Stimulated activated CD8-positive, alpha-beta memory T cell treated with anti-CD3 and anti-CD28 coated beads, Interleukin-15, amount 100 ng/mL, for 48 hours (primary cell): ENCODE results near the gene TXNRD1.
"Not testable (repeated sequence)": the region's sequence is repeated elsewhere in the genome, so short reads cannot be mapped to it uniquely, and the experiment has no call there.

Experiments used
- DNase-seq, 2 donors: peaks; one replicate each; pipeline ENCODE4 v3.0.0-alpha.2; 2020; ENCODE audit warnings: low read depth in 2 of 2

TXNRD1 gene

GRCh38 chr12:104304261-104305009 lies 88.9 kb downstream of the TXNRD1 start:
- no peak for DNase-seq

DNA sequence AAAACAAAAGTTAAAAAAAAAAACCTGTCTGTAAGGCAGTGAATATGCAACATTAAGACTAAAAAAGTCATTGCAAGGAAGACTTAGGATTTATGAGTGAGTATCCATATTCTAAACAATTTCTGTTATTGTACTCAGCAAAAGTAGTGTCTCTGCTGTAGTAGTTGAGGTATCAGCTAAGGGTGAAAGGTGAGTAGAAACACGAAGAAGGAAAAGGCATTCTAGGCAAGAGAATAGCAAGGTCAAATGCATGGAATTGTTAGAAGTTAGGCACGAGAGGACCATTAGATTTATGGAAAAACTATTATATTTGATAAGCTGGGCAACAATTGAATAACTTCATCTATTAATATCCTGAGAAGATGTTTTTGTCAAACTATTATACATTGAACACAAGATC lies 89.8 kb downstream of the TXNRD1 start:
- DNase-seq = no peak

DNA sequence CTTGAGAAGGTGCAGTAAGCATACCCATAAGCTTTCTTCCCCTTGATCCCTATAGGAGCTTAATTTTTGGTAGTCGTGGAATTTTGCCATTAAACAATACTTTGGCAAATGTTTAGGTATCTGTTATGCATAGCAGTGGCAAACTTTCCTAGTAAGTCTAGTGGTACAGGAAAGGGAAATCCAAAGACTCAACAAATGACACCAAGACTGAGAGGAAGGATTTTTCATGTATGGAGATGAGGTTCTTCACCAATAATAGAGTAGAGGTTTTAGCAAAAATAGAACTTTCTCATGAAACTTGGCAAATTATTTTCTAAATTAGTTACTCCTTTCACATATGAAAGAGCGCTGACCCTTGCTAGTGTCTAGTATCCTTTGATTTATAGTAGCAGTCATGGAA lies 90.8 kb downstream of the TXNRD1 start:
- no peak for DNase-seq

- DNase-seq = no peak
Observed at GRCh38 chr12:104306943-104307654, 91.5 kb downstream of the TXNRD1 start.

DNA sequence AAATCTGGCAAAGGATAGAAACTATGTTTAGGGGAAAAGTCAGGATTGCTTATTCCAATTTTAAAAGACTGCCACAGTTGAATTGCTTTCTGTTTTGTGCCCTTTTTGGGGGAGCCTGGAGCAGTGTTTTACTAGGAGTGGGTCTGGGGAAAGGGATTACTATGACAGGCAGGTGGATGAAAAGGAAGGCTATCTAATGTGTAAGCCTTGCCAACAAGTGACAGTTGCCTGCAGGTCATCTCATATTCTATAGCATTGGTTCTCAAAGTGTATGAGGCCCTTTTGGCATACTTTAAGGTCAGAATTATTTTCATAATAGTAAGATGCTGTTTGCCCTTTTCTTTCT lies 92.0 kb downstream of the TXNRD1 start:
- no peak for DNase-seq

DNA sequence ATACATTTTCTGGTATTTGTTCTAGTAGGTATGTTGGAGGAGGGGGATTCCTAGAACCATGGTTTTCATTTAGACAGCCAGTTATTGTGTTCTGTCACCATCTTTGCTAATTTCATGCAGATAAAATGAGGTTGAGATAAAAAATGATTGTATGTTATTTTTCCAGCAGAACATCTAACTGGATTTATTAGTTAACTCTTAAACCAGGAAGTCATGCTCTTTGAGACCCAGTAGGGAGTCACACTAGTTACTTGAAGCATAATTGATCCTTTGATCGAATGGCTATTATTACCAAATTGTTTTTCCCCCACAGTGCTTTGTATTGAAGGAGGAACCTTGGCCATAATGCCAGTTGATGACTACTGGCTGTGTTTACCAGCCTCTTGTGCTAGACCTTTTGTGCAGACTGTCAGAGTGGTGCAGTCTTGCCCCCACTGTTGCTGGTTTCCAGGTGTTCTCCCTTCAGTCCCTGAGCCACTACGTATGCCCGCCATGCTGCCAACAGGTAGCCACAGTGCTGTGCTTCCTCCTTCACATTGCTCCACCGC lies 93.9 kb downstream of the TXNRD1 start:
- DNase-seq = no peak

DNA sequence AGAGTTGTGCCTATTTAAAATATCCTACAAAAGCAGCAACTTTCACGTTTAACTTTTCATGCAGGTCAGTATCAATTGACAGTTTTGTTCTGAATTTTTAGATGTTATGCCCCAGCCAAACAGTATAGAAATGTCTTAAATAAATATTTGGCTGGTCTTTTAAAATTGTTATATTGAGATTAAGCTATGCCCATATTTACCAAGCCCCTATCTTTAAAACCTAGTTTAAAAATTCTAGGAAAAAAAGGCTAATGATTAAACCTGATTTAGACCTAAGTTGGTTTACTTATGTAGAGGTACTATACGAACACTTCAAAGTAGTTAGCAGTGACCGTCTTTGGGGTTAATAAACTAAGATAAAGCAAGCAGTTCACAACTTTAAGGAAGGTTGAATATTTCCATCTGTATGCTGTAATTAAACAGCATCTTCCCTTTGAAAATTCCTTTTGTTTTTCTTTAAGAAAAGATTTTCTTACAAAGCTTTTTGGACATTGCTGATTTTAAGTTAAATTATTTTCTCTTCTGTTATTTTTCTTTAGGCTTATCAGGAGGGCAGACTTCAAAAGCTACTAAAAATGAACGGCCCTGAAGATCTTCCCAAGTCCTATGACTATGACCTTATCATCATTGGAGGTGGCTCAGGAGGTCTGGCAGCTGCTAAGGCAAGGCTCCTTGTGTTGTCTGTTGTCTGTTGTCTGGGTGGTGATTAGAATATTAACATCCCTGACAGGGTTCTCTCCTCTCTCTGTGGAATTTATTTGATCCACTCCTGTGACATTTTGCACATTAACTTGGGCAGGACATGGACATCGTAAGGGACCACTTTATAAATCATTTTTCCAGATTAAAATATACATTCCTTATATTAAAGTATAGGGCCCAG lies 95.4 kb downstream of the TXNRD1 start:
- DNase-seq = no peak

DNA sequence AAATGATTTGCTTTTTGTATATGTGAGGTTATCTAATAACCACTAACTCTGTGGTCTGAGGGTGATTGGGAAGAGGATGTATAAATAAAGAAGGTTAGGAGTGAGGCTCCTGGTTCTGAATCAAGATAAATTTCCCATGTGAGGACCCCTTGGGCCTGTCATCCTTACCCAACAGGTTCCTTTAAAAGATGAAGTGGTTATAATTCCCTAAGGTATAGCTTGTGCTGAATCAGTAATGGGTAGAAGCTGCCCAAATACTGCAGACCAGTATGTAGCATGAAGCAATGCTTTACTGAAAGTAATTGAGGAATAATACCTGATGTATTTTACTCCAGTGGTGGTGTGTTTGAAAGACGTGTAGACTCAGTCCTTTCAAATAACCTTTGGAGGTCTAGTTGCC lies 96.6 kb downstream of the TXNRD1 start:
- no peak for DNase-seq

- DNase-seq = no peak
Observed at GRCh38 chr12:104312654-104313053, 97.1 kb downstream of the TXNRD1 start.

DNA sequence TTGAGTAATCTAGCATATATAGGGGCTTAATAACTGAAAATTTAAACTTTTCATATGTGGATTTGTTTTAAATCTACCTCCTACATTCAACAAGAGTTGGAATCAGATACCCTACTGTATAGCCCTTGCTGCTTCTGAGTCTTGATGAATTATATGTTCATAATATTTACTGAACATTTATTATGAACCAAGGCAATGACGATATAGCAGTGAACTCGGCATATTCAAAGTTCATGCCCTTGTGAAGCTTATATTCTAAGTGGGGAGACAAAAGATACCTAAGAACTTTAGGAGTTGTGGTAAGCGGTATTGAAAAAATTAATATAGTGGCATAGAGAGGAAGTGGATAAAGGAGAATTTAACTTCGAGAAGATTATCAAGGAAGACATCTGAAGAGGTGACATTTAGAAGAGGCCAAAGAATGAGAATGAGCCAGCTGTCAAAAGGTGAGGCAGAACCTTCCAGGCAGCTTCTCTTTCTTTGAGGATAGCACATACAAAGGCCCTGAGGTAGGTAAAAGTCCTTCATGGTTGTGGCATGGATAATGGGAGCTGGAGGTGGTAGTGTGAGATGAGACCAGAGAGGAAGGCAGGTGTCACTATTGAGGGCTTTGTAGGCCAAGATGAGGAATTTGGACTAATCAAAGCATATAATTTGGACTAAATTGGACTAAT lies 98.1 kb downstream of the TXNRD1 start:
- no peak for DNase-seq

GRCh38 chr12:104314242-104314614 lies 98.6 kb downstream of the TXNRD1 start:
- DNase-seq = no peak

DNA sequence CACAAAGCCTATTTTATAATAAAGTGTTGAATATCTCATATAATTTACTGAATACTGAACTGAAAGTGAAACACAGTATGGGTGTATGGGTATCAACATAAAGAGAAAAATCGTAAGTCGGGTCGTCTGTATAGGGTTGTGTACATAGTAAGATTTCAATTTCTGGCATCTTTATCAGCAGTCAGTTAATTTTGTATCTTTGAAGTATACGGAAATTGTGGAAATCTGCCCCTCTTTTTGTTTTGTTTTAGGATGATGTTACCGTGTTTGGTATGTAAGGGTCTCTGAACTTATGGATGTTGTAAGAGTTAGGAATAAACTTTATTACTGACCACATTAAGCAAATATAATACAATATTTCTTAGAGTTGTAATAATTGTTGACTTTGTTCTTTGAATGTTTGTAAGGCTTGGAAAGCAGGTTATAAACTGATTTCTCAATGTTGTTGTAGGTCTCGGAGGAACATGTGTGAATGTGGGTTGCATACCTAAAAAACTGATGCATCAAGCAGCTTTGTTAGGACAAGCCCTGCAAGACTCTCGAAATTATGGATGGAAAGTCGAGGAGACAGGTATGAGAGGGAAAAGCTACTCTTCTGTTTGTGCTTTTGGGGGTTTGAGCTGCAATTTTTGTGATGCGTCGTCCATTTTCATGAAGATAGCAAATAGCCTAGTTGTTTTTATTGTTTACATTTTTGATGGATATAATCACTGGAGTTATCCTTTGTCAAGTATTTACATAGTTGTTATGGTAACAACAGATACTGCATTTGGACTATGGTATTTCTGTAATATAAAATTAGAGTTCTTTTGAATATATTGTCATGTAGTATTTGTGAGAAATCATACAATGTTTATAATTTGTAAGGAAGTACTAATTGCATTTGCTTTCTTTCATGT lies 100.0 kb downstream of the TXNRD1 start:
- no peak for DNase-seq

GRCh38 chr12:104316936-104317335 lies 101.4 kb downstream of the TXNRD1 start:
- no peak for DNase-seq

- no peak for DNase-seq
Observed at GRCh38 chr12:104317538-104318210, 102.1 kb downstream of the TXNRD1 start.

GRCh38 chr12:104319028-104319427 lies 103.4 kb downstream of the TXNRD1 start:
- DNase-seq = no peak

- no peak for DNase-seq
Observed at GRCh38 chr12:104319918-104320626, 104.5 kb downstream of the TXNRD1 start.

DNA sequence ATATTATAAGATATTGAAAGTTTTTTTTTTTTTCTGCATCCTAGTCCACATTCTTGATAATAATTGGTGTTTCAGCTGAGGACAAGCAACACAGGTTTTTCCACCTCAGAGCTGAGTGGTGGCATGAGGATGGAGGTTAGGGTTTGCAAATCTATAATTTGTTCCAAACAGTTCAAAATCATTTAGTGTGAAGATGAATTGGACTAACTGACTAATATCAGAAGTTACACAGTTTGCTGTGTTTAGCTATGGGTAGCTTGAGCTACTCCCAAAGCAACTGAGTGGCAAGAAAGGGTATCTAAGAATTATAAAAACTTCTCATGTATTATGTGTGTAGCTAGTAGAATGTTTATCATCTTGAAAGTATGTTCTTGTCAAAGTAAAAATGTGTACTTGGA lies 105.0 kb downstream of the TXNRD1 start:
- no peak for DNase-seq

GRCh38 chr12:104321949-104322348 lies 106.4 kb downstream of the TXNRD1 start:
- DNase-seq = no peak

DNA sequence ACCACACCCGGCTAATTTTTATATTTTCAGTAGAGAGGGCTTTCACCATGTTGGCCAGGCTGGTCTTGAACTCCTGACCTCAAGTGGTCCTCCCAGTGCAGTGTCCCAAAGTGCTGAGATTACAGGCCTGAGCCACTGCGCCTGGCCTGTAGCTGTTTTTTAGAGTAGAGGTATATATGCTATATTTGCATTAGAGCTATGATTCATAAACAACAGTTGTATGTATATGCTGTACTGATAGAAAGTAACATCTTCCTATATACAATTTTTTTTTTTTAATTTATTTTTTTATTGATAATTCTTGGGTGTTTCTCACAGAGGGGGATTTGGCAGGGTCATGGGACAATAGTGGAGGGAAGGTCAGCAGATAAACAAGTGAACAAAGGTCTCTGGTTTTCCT lies 107.0 kb downstream of the TXNRD1 start:
- not testable (repeated sequence) for DNase-seq
